Measurements from ENCODE around the gene DEFB128.
"Not testable (repeated sequence)": the region's sequence is repeated elsewhere in the genome, so short reads cannot be mapped to it uniquely, and the experiment has no call there.

- TF ChIP-seq CTCF (conservative IDR thresholded peaks at IDR 0.05; ENCODE audit: low read length); EZH2phosphoT487 (IDR thresholded peaks at IDR 0.05; ENCODE audit: borderline replicate concordance, low read depth, low read length): not testable (repeated sequence)
These were observed 14.1 kb upstream of the DEFB128 start for GRCh38 chr20:203630-204029.

All from OCI-LY7 (cell line).